H1 (cell line): ENCODE results near the gene RNF149. TPM values are rescaled to one million over a fixed set of nuclear protein-coding genes. Genes with fewer than 3 reads are reported as not detected.
A peak's percentile ranks its signal among the peaks of the same experiment; 100 is the strongest.

Source experiments
- CTCF ChIA-PET: fragments of 300-600 bp; sonication (Branson Sonifier 250); formaldehyde crosslinking; loops from one replicate; lab custom pipeline; 2021; ENCODE audit not compliant: partially characterized antibody; lab: Charles Lee
- POLR2A ChIA-PET: fragments of 300-600 bp; sonication (Branson Sonifier 250); formaldehyde crosslinking; loops from one replicate; lab custom pipeline; 2021; ENCODE audit warnings: inconsistent platforms; ENCODE audit not compliant: partially characterized antibody; lab: Charles Lee
- DNase-seq, 2 experiments: peaks; one replicate each; pipeline versions ENCODE4 v3.0.0 to v3.0.0-alpha.2; 2010 to 2022; ENCODE audit warnings: low spot score in 2 of 2, low read depth in 1 of 2, mixed read lengths in 1 of 2
- FAIRE-seq: peaks from 2 replicates; lab custom pipeline; 2011; peaks lifted over from hg19 to GRCh38; lab: Jason Lieb, UNC
- H2AFZ ChIP-seq: 2 replicates; pipeline ENCODE4 v1.8.1; 2012; ENCODE audit warnings: low read length, inconsistent platforms
- H2AK5ac ChIP-seq: 2 replicates; pipeline ENCODE4 v1.6.1; 2013; ENCODE audit warnings: low read depth, low read length
- H2BK120ac ChIP-seq: replicated peaks from 2 replicates; pipeline ENCODE3; 2013; ENCODE audit warnings: low read depth, low read length, inconsistent platforms
- H2BK12ac ChIP-seq: 2 replicates; pipeline ENCODE4 v1.6.1; 2013; ENCODE audit warnings: low read depth, low read length
- H2BK15ac ChIP-seq: 2 replicates; pipeline ENCODE4 v1.6.1; 2013; ENCODE audit warnings: low read length
- H2BK20ac ChIP-seq: 2 replicates; pipeline ENCODE4 v1.6.1; 2013; ENCODE audit warnings: low read length
- H2BK5ac ChIP-seq: 2 replicates; pipeline ENCODE4 v1.6.1; 2013; ENCODE audit warnings: low read depth, low read length
- H3K14ac ChIP-seq: 2 replicates; pipeline ENCODE4 v1.6.1; 2013; ENCODE audit warnings: inconsistent platforms; ENCODE audit not compliant: insufficient read length
- H3K18ac ChIP-seq: 2 replicates; pipeline ENCODE4 v1.6.1; 2013; ENCODE audit warnings: low read length; ENCODE audit errors: extremely low read depth
- H3K23ac ChIP-seq: 2 replicates; pipeline ENCODE4 v1.6.1; 2013; ENCODE audit warnings: inconsistent platforms; ENCODE audit not compliant: insufficient read length
- H3K23me2 ChIP-seq: 2 replicates; pipeline ENCODE4 v1.6.1; 2013; ENCODE audit warnings: low read depth, low read length
- H3K27ac ChIP-seq: 2 replicates; pipeline ENCODE4 v1.6.1; 2011; ENCODE audit warnings: low read depth, low read length, inconsistent platforms
- H3K27me3 ChIP-seq, 4 experiments: replicated peaks in 1 of 4; 1 replicate in 1 of 4; 2 replicates in 3 of 4; pipeline versions ENCODE4 v1.6.1 to v1.8.1; 2011 to 2013; ENCODE audit warnings: low read length in 3 of 4, mild to moderate bottlenecking in 3 of 4, inconsistent platforms in 2 of 4, mixed read lengths in 2 of 4, moderate library complexity in 1 of 4; ENCODE audit not compliant: control insufficient read depth in 3 of 4, insufficient read depth in 3 of 4; ENCODE audit errors: extremely low read depth in 1 of 4
- H3K36me3 ChIP-seq, 4 experiments: 2 replicates each; pipeline versions ENCODE4 v1.6.1 to v1.8.1; 2011 to 2013; ENCODE audit warnings: mild to moderate bottlenecking in 4 of 4, low read length in 3 of 4, moderate library complexity in 2 of 4, control low read depth in 1 of 4, inconsistent platforms in 1 of 4; ENCODE audit not compliant: insufficient read depth in 4 of 4, control insufficient read depth in 2 of 4
- H3K4ac ChIP-seq: replicated peaks from 2 replicates; pipeline ENCODE3; 2013; ENCODE audit warnings: low read length, low read depth, mixed read lengths, inconsistent platforms; ENCODE audit not compliant: insufficient read length
- H3K4me1 ChIP-seq, 4 experiments: replicated peaks in 1 of 4; 1 replicate in 1 of 4; 2 replicates in 3 of 4; pipeline versions ENCODE4 v1.6.1 to v1.8.1; 2011 to 2013; ENCODE audit warnings: low read length in 3 of 4, inconsistent platforms in 2 of 4, mixed read lengths in 1 of 4; ENCODE audit not compliant: insufficient read depth in 4 of 4, control insufficient read depth in 3 of 4
- H3K4me2 ChIP-seq, 2 experiments: 2 replicates each; pipeline versions ENCODE4 v1.6.1 to v1.8.1; 2011 to 2013; ENCODE audit warnings: low read depth in 2 of 2, low read length in 2 of 2, control low read depth in 1 of 2, inconsistent platforms in 1 of 2, mild to moderate bottlenecking in 1 of 2; ENCODE audit not compliant: insufficient read depth in 1 of 2
- H3K4me3 ChIP-seq, 4 experiments: fragments of 200-600, 300-600 bp in 1 of 4; sonication (generic), shearing (Covaris generic), sonication (Bioruptor Twin) in 1 of 4; 2 replicates each; pipeline versions ENCODE4 v1.5.1 to v1.8.1; 2011 to 2016; ENCODE audit warnings: low read length in 4 of 4, low read depth in 3 of 4, control low read depth in 2 of 4, inconsistent platforms in 2 of 4, mild to moderate bottlenecking in 2 of 4, mixed read lengths in 1 of 4, moderate library complexity in 1 of 4; ENCODE audit not compliant: insufficient read depth in 2 of 4; ENCODE audit errors: extremely low read depth in 1 of 4
- H3K56ac ChIP-seq: replicated peaks from 2 replicates; pipeline ENCODE3; 2013; ENCODE audit warnings: low read depth, mild to moderate bottlenecking, mixed read lengths, low read length, inconsistent platforms; ENCODE audit not compliant: insufficient read length
- H3K79me1 ChIP-seq: 2 replicates; pipeline ENCODE4 v1.6.1; 2013; ENCODE audit warnings: low read depth, low read length, control low read depth
- H3K79me2 ChIP-seq, 2 experiments: 2 replicates each; pipeline versions ENCODE4 v1.6.1 to v1.8.1; 2012 to 2013; ENCODE audit warnings: low read length in 2 of 2, mild to moderate bottlenecking in 2 of 2, inconsistent platforms in 1 of 2; ENCODE audit not compliant: insufficient read depth in 2 of 2, control insufficient read depth in 1 of 2
- H3K9ac ChIP-seq, 4 experiments: replicated peaks in 1 of 4; 1 replicate in 1 of 4; 2 replicates in 3 of 4; pipeline versions ENCODE4 v1.6.1 to v1.8.1; 2011 to 2013; ENCODE audit warnings: low read depth in 3 of 4, low read length in 3 of 4, control low read depth in 2 of 4, mild to moderate bottlenecking in 2 of 4, moderate library complexity in 2 of 4, inconsistent platforms in 1 of 4; ENCODE audit errors: extremely low read depth in 1 of 4
- H3K9me3 ChIP-seq, 2 experiments: 2 replicates each; pipeline versions ENCODE4 v1.6.1 to v1.8.1; 2012 to 2013; ENCODE audit warnings: mild to moderate bottlenecking in 2 of 2, moderate library complexity in 2 of 2, control low read depth in 1 of 2, inconsistent platforms in 1 of 2, low read depth in 1 of 2, low read length in 1 of 2, mixed read lengths in 1 of 2; ENCODE audit not compliant: insufficient read depth in 2 of 2
- H4K20me1 ChIP-seq, 2 experiments: replicated peaks in 1 of 2; 2 replicates each; pipeline versions ENCODE3 to v1.8.1; 2011 to 2013; ENCODE audit warnings: inconsistent platforms in 2 of 2, low read length in 2 of 2, mild to moderate bottlenecking in 1 of 2; ENCODE audit not compliant: insufficient read depth in 2 of 2, control insufficient read depth in 1 of 2
- H4K5ac ChIP-seq: 2 replicates; pipeline ENCODE4 v1.6.1; 2013; ENCODE audit warnings: low read length, low read depth, mixed read lengths, inconsistent platforms; ENCODE audit not compliant: insufficient read length
- H4K8ac ChIP-seq: 2 replicates; pipeline ENCODE4 v1.8.0; 2013; ENCODE audit warnings: mild to moderate bottlenecking, moderate library complexity, low read length, inconsistent platforms; ENCODE audit not compliant: insufficient read depth; ENCODE audit errors: extremely low read depth
- H4K91ac ChIP-seq: replicated peaks from 2 replicates; pipeline ENCODE3; 2013; ENCODE audit warnings: low read length, mixed read lengths, inconsistent platforms; ENCODE audit not compliant: insufficient read length
- ATF3 ChIP-seq: IDR thresholded peaks from 2 replicates; pipeline ENCODE4 v1.6.1; 2011; ENCODE audit warnings: low read depth, mild to moderate bottlenecking, low read length; ENCODE audit not compliant: insufficient read depth
- CBX8 ChIP-seq: fragments of 300-800, 300-1000 bp; sonication (generic); IDR thresholded peaks from 2 replicates; pipeline ENCODE4 v1.7.1; 2016; ENCODE audit warnings: low read depth, low read length, borderline replicate concordance
- CTCF ChIP-seq, 3 experiments: IDR thresholded peaks; 1 replicate in 2 of 3; 2 replicates in 1 of 3; pipeline versions ENCODE4 v1.5.1 to v1.6.1; 2011; ENCODE audit warnings: low read length in 3 of 3, mild to moderate bottlenecking in 3 of 3, inconsistent platforms in 2 of 3, low read depth in 1 of 3, moderate library complexity in 1 of 3; ENCODE audit not compliant: insufficient read depth in 1 of 3; ENCODE audit errors: control extremely low read depth in 1 of 3
- FOSL1 ChIP-seq: IDR thresholded peaks from 2 replicates; pipeline ENCODE4 v1.6.1; 2011; ENCODE audit warnings: mild to moderate bottlenecking, low read depth, low read length, moderate library complexity; ENCODE audit not compliant: insufficient read depth
- RAD21 ChIP-seq, 2 experiments: IDR thresholded peaks in 1 of 2; conservative IDR thresholded peaks in 1 of 2; 2 replicates each; pipeline ENCODE4 v1.6.1; 2011; ENCODE audit warnings: low read depth in 2 of 2, low read length in 2 of 2, improper control_type of control experiment in 1 of 2, inconsistent platforms in 1 of 2, mild to moderate bottlenecking in 1 of 2, moderate library complexity in 1 of 2
- SIX5 ChIP-seq: IDR thresholded peaks from 2 replicates; pipeline ENCODE4 v1.6.1; 2011; ENCODE audit warnings: mild to moderate bottlenecking, low read depth, low read length
- SRF ChIP-seq: IDR thresholded peaks from 2 replicates; pipeline ENCODE4 v1.6.1; 2011; ENCODE audit warnings: mild to moderate bottlenecking, low read depth, low read length, moderate library complexity
- WGBS, 2 experiments: shearing (Covaris generic) in 1 of 2; methylation state at CpG; one replicate each; pipeline versions ENCODE4 v1.1.6 to v1.1.7; 2013 to 2015; ENCODE audit warnings: low lambda C conversion rate in 2 of 2, mixed read lengths in 2 of 2, inconsistent platforms in 1 of 2, low coverage in 1 of 2, missing lambda C conversion rate in 1 of 2; ENCODE audit not compliant: insufficient replicate concordance in 2 of 2, insufficient coverage in 1 of 2, insufficient read length in 1 of 2; ENCODE audit errors: extremely low coverage in 1 of 2, missing lambda C conversion rate in 1 of 2; 5-methylcytosine and 5-hydroxymethylcytosine counted together
- polyA plus RNA-seq, 7 experiments: library from polyadenylated mRNA; depleted of rRNA in 3 of 7; stranded (reverse) in 5 of 7; unstranded in 2 of 7; fragments of >200 nt in 5 of 7; fragments of 200-250 nt in 2 of 7; gene quantifications; 1 replicate in 5 of 7; 2 replicates in 1 of 7; 4 replicates in 1 of 7; pipeline versions ENCODE4 v1.2.1 to v1.2.3, GENCODE V29; 2011 to 2013; ENCODE audit warnings: missing spikeins in 2 of 7, mixed read lengths in 2 of 7
- total RNA-seq: library from RNA; stranded (reverse); fragmentation: NEBNext Ultra II Directional; extraction: Animal tissue kit (Norgen Biotek cat#: 25700); gene quantifications from 2 replicates; pipeline ENCODE4 v1.2.1, GENCODE V29; 2021

Gene RNF149
- total and polyA plus RNA-seq, 2 of the 8 experiments (the other 6 are each of a cell fraction or from before 2014, with no cell fraction given), result 16.6 to 28.2 TPM

GRCh38 chr2:101277111-101277510 is 31.4 kb downstream of the RNF149 start:
- Histone ChIP-seq H3K18ac (no peak overlapping the region), H3K23me2 (no peaks in the 10 kb centered on the region), H3K27me3 (no peaks in the 10 kb centered on the region), H3K4me2 (no peak overlapping the region), H3K23ac (no peak overlapping the region), H4K5ac (no peak overlapping the region), H3K27ac (no peak overlapping the region), H3K4ac (no peak overlapping the region), H2AFZ (no peak overlapping the region), H4K8ac (no peak overlapping the region), H3K4me1 (no peaks in the 10 kb centered on the region), H3K4me3 (no peak overlapping the region), H3K14ac (no peak overlapping the region), H2BK20ac (no peak overlapping the region), H3K79me1 (no peaks in the 10 kb centered on the region), H2AK5ac (no peak overlapping the region), H2BK15ac (no peak overlapping the region), H4K91ac (no peak overlapping the region), H3K9ac (no peak overlapping the region), H2BK5ac (no peak overlapping the region), H3K9me3 (no peaks in the 10 kb centered on the region), H3K56ac (no peak overlapping the region), H3K79me2 (no peaks in the 10 kb centered on the region), H3K36me3 (peaks cover 0 to 46% (median 13%) of the 10 kb centered on the region in 4 experiments; a peak in 5 of 8 replicates), H4K20me1 (no peaks in the 10 kb centered on the region), H2BK120ac (no peak overlapping the region), H2BK12ac (no peak overlapping the region)
- CTCF ChIA-PET, result interaction anchor here (0.5 to 1.9 kb wide), 5 partner anchors 16 to 268 kb away, joined by 3 to 4 read pairs (median 4); no protein-coding TSS in a partner anchor
- TF ChIP-seq SRF (no peak), CBX8 (no peak), ATF3 (no peak), SIX5 (no peak), RAD21 (IDR thresholded peaks at IDR 0.05 in 1 of 2, conservative IDR thresholded peaks at IDR 0.05 in 1 of 2; ENCODE audit: low read depth in 2 of 2, low read length in 2 of 2) (peak; percentile 2 to 34; a peak in 1 of 4 replicates), CTCF (IDR thresholded peaks at IDR 0.05; ENCODE audit: control extremely low read depth in 1 of 3, insufficient read depth in 1 of 3, low read depth in 1 of 3, low read length in 3 of 3) (peak in 2 of 3 experiments; percentile 18 to 21; a peak in 2 of 4 replicates), FOSL1 (no peak)
- WGBS, 2 experiments, result 88% methylated on average over 7 of the region's 7 CpGs; no CpG with 5 or more reads in 1 of the 2 experiments
- DNase-seq, result no peak
- POLR2A ChIA-PET, result interaction anchor here (0.7 to 1.4 kb wide), 3 partner anchors 24 to 55 kb away, joined by 3 to 4 read pairs (median 3); no protein-coding TSS in a partner anchor
- FAIRE-seq, result no peak
